ENCODE results near the gene ZNF892. TPM values are rescaled to one million over a fixed set of nuclear protein-coding genes. Genes with fewer than 3 reads are reported as not detected.

ZNF892 gene
- polyA plus RNA-seq, 3 donors: 0.15 to 0.73 (median 0.23) TPM

DNA sequence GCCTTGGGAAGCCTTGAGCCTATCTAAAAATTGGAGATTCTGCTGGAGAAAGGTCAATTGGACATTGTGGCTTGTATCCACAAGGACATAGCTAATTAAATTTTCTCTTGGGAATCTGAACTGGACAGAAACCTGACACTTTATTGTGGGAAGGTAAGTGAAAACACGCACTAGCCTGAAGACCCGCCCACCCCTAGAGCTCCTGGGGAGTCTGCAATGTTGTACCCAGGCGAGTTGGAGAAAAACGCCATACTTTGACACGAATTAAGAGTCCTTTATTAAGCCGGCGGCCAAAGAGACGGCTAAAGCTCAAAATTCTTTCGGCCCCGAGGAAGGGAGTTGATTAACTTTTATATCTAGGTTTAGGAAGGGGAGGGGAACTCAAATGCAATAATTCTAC lies 1.2 kb upstream of the ZNF892 start:
- Histone ChIP-seq H2AFZ (ENCODE audit: insufficient read depth, low read depth, low read length, poor library complexity, severe bottlenecking) (peak overlapping the region; percentile 97), H3K27me3 (ENCODE audit: control insufficient read depth in 2 of 2, insufficient read depth in 2 of 2, low read length in 2 of 2) (no peaks in the 10 kb centered on the region), H3K79me2 (ENCODE audit: insufficient read depth, low read length) (no peaks in the 10 kb centered on the region), H4K20me1 (ENCODE audit: insufficient read depth, low read length) (no peaks in the 10 kb centered on the region), H3K27ac (ENCODE audit: low read depth in 1 of 2, low read length in 2 of 2) (no peak overlapping the region), H3K9ac (ENCODE audit: insufficient read depth, low read length, poor library complexity, severe bottlenecking) (no peak overlapping the region), H3K9me3 (replicated peaks in 1 of 2; ENCODE audit: control insufficient read depth in 1 of 2, insufficient read depth in 1 of 2, low read length in 2 of 2) (peaks cover 5 to 15% of the 10 kb centered on the region in 2 donors), H3K4me1 (ENCODE audit: control insufficient read depth in 1 of 2, insufficient read depth in 2 of 2, low read length in 2 of 2) (peaks cover 12 to 18% of the 10 kb centered on the region in 2 donors), H3K36me3 (replicated peaks in 1 of 2; ENCODE audit: control insufficient read depth in 1 of 2, insufficient read depth in 2 of 2, low read length in 2 of 2) (peaks cover 2 to 14% of the 10 kb centered on the region in 2 donors), H3K4me3 (replicated peaks in 1 of 3; ENCODE audit: low read depth in 2 of 3, low read length in 3 of 3) (no peak overlapping the region), H3K4me2 (replicated peaks; ENCODE audit: extremely low read depth, low read length, poor library complexity, severe bottlenecking) (no peak overlapping the region)
- Mint-ChIP-seq H3K27ac (peak overlapping the region in 2 of 7 donors; percentile 44 to 69), H3K27me3 (ENCODE audit: low read depth in 3 of 3) (peaks cover 1 to 7% (median 3%) of the 10 kb centered on the region in 3 donors), H3K36me3 (peaks cover 5 to 12% of the 10 kb centered on the region in 2 donors), H3K9me3 (peaks cover 22 to 55% (median 30%) of the 10 kb centered on the region in 7 donors), H3K4me1 (peaks cover 15% of the 10 kb centered on the region), H3K4me3 (peak overlapping the region; percentile 17 to 85)
- intact Hi-C loops (cut with micrococcal nuclease): loop anchor here (5.0 kb wide), 1 partner anchor 39 kb away; the partner anchor contains the start of gene ZNF2 (in 2 of the 2)
- WGBS (ENCODE audit: insufficient coverage): no CpG with 5 or more reads among the region's 10 CpGs
- TF ChIP-seq, protein P1, sequence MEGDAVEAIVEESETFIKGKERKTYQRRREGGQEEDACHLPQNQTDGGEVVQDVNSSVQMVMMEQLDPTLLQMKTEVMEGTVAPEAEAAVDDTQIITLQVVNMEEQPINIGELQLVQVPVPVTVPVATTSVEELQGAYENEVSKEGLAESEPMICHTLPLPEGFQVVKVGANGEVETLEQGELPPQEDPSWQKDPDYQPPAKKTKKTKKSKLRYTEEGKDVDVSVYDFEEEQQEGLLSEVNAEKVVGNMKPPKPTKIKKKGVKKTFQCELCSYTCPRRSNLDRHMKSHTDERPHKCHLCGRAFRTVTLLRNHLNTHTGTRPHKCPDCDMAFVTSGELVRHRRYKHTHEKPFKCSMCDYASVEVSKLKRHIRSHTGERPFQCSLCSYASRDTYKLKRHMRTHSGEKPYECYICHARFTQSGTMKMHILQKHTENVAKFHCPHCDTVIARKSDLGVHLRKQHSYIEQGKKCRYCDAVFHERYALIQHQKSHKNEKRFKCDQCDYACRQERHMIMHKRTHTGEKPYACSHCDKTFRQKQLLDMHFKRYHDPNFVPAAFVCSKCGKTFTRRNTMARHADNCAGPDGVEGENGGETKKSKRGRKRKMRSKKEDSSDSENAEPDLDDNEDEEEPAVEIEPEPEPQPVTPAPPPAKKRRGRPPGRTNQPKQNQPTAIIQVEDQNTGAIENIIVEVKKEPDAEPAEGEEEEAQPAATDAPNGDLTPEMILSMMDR (IDR thresholded peaks at IDR 0.05): no peak
- no peak for DNase-seq

- peaks cover 2 to 35% of the 10 kb centered on the region in 2 donors for H3K36me3 ChIP-seq (replicated peaks in 1 of 2; ENCODE audit: control insufficient read depth in 1 of 2, insufficient read depth in 2 of 2, low read length in 2 of 2)
- peak overlapping the region in 1 of 7 donors; percentile 44 for H3K27ac Mint-ChIP-seq
- no peak overlapping the region for H3K27ac ChIP-seq (ENCODE audit: low read depth in 1 of 2, low read length in 2 of 2)
- peaks cover 0 to 7% (median 1%) of the 10 kb centered on the region in 3 donors for H3K27me3 Mint-ChIP-seq (ENCODE audit: low read depth in 3 of 3)
- peaks cover 21 to 22% of the 10 kb centered on the region in 2 donors for H3K36me3 Mint-ChIP-seq
- WGBS (ENCODE audit: insufficient coverage): 100% methylated on average over 1 of the region's 6 CpGs
- H3K9me3 Mint-ChIP-seq: peaks cover 25 to 54% (median 40%) of the 10 kb centered on the region in 7 donors
- H3K9me3 ChIP-seq (replicated peaks in 1 of 2; ENCODE audit: control insufficient read depth in 1 of 2, insufficient read depth in 1 of 2, low read length in 2 of 2): peaks cover 18 to 25% of the 10 kb centered on the region in 2 donors
- H3K4me2 ChIP-seq (replicated peaks; ENCODE audit: extremely low read depth, low read length, poor library complexity, severe bottlenecking): peak overlapping the region; percentile 89
- peak overlapping the region; percentile 85 to 92 for H3K4me3 Mint-ChIP-seq
- DNase-seq: no peak
- peak overlapping the region; percentile 97 for H2AFZ ChIP-seq (ENCODE audit: insufficient read depth, low read depth, low read length, poor library complexity, severe bottlenecking)
- H3K27me3 ChIP-seq (ENCODE audit: control insufficient read depth in 2 of 2, insufficient read depth in 2 of 2, low read length in 2 of 2): no peaks in the 10 kb centered on the region
- TF ChIP-seq, protein P1 (IDR thresholded peaks at IDR 0.05): no peak
- H3K4me1 ChIP-seq (ENCODE audit: control insufficient read depth in 1 of 2, insufficient read depth in 2 of 2, low read length in 2 of 2): peaks cover 12 to 18% of the 10 kb centered on the region in 2 donors
- peaks cover 15% of the 10 kb centered on the region for H3K4me1 Mint-ChIP-seq
- H3K79me2 ChIP-seq (ENCODE audit: insufficient read depth, low read length): no peaks in the 10 kb centered on the region
- intact Hi-C loops (cut with micrococcal nuclease): loop anchor here (5.0 kb wide), 1 partner anchor 41 kb away; the partner anchor contains the start of gene ZNF2 (in 2 of the 2)
- H3K9ac ChIP-seq (ENCODE audit: insufficient read depth, low read length, poor library complexity, severe bottlenecking): peak overlapping the region; percentile 73
- peak overlapping the region in 2 of 3 experiments; percentile 82 to 84 for H3K4me3 ChIP-seq (replicated peaks in 1 of 3; ENCODE audit: low read depth in 2 of 3, low read length in 3 of 3)
- no peaks in the 10 kb centered on the region for H4K20me1 ChIP-seq (ENCODE audit: insufficient read depth, low read length)
Observed at GRCh38 chr2:95208106-95208505, 785 bp downstream of the ZNF892 start.

Measured in CD14-positive monocyte (primary cell).